ENCODE data around the gene AOX1.

Gene AOX1

DNA sequence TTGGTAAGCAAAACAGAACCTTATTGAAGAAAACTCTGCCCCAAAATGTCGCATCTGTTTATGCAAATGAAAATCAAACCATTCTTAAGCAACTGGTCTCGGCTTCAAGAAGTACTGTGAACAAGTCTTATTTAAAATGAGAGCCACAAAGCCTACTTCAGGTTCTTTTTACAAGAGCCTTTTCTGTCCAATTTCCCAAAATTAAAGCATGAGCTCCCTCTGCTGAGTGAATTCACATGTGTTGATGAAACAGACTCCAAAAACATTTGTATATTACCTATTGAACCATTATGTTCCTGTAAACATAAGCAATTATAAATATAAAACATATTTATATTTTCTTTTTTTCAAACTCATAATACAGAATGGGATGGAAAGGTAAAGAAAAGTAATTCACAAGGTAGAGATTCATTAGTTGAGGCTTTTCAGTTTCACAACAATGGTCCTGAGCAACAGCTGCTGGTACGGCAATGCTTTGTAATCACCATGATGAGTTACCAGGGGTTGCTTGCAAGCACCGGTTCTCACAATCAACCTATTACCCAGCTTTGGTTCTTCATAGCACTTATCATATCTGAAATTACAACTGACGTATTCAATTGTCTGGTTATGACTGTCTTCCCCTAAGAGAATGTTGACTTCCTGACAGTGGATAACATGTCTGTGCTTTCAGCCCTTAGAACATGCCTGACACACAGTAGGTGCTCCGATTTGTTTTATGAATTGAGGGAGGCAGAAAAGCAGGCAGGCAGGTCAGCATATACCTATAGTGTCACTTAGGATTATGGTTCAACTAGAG lies 117.5 kb downstream of the AOX1 start:
- no peak overlapping the region for H3K27ac ChIP-seq
- TF ChIP-seq, protein P1, sequence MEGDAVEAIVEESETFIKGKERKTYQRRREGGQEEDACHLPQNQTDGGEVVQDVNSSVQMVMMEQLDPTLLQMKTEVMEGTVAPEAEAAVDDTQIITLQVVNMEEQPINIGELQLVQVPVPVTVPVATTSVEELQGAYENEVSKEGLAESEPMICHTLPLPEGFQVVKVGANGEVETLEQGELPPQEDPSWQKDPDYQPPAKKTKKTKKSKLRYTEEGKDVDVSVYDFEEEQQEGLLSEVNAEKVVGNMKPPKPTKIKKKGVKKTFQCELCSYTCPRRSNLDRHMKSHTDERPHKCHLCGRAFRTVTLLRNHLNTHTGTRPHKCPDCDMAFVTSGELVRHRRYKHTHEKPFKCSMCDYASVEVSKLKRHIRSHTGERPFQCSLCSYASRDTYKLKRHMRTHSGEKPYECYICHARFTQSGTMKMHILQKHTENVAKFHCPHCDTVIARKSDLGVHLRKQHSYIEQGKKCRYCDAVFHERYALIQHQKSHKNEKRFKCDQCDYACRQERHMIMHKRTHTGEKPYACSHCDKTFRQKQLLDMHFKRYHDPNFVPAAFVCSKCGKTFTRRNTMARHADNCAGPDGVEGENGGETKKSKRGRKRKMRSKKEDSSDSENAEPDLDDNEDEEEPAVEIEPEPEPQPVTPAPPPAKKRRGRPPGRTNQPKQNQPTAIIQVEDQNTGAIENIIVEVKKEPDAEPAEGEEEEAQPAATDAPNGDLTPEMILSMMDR (IDR thresholded peaks at IDR 0.05), result peak; percentile 42 to 45
- no peaks in the 10 kb centered on the region for H3K36me3 ChIP-seq
- H3K4me3 ChIP-seq, result no peak overlapping the region
- intact Hi-C loops (cut with DNase I; ENCODE audit: low total_unique reads), result no loop called here
- DNase-seq, result no peak
- H3K27me3 ChIP-seq, result peaks cover 0 to 9% of the 10 kb centered on the region in 2 donors
- H3K9me3 ChIP-seq, result no peaks in the 10 kb centered on the region
- no peaks in the 10 kb centered on the region for H3K4me1 ChIP-seq

DNA sequence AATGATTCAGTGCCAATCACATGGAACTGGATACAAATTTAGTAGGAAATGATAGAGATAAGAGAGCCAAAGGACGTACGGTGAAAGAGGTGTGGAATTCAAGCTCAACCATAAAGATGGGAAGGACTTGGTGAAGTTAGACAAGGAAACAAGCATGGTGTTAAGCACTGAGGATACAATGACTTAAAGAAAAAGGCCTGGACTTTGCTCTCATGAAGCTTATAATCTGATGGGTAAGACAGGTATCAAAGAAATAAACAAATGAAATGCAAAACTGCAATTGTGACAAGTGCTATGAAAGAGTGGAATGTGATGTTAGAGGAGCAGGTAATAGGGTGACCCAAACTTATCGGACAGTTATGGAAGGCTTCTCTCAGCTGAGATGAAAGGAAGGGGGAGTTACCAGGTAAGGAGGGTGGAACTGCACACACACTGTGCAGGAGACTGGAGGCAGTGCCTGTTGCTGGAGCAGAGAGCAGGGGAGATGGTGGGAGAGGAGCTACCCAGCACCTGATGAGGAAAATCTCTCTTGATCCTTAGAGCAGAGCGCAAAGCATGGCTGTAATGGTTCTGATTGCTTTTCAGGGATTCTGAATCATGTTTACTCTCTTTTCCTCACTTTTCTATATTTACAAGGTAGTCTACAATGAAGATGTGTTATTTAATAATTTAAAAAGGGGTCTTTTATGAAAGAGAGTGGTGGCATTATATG lies 118.3 kb downstream of the AOX1 start:
- TF ChIP-seq, protein P1 (IDR thresholded peaks at IDR 0.05), result no peak
- DNase-seq, result no peak
- Histone ChIP-seq H3K27me3 (peaks cover 0 to 9% of the 10 kb centered on the region in 2 donors), H3K4me3 (no peak overlapping the region), H3K27ac (no peak overlapping the region), H3K9me3 (no peaks in the 10 kb centered on the region), H3K4me1 (no peaks in the 10 kb centered on the region), H3K36me3 (no peaks in the 10 kb centered on the region)
- intact Hi-C loops (cut with DNase I; ENCODE audit: low total_unique reads), result no loop called here

DNA sequence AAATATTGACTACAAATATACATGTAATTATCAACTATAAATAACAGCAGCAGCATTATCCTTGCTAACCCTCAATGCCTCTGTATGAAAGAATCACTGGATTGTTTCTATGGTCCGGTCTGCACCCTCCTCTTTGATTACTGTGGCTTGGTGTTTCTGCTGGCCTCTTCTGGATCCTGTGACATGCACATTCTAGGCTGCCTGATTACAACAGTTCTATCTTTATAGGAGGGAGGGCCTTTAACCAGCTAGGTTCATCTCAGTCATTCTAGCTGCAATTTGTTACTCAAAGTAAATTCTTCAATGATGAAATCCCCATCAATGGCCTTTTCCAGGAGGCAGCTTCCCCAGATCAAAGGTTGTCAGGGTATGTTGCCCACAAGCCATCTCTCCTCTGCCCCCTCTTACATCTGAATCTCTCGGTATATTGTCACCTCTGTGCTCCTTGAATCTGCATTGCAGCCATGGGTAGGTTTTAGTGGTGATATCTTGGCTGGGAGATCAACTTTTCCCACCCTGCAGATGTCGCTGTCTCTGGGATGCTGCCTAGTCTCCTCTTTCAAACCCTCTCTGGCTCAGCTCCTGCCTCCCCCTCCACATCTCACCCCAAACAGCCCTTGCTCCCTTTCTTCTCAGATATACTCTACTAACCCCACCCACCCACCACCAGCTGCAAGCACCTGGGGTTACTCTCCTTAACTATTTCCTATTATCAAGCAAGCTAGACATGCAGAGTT lies 119.7 kb downstream of the AOX1 start:
- intact Hi-C loops (cut with DNase I; ENCODE audit: low total_unique reads), result no loop called here
- DNase-seq, result no peak
- Histone ChIP-seq H3K27ac (no peak overlapping the region), H3K9me3 (no peaks in the 10 kb centered on the region), H3K4me3 (no peak overlapping the region), H3K27me3 (peaks cover 0 to 9% of the 10 kb centered on the region in 2 donors), H3K4me1 (no peaks in the 10 kb centered on the region), H3K36me3 (no peaks in the 10 kb centered on the region)
- TF ChIP-seq, protein P1 (IDR thresholded peaks at IDR 0.05), result no peak

DNA sequence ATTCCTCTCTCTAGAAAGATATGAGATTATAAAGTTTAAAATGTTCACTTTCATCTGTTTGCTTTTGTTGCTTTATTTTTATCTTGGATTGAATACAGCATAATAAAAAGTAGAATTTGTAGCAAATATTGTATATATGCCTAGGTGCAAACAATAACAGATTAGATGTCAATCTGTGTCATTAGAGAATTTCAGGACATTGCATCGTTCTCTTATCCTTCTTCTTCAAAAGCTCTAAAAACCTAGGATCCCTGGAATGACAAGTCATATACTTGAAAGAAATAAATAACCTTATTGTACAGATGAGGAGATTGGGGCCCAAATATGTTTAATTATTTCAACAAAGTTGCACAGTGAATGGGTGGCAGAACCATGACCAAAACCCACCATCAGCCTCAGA lies 123.1 kb downstream of the AOX1 start:
- peaks cover 0 to 6% (median 0%) of the 10 kb centered on the region in 4 donors for H3K4me1 ChIP-seq
- intact Hi-C loops (cut with DNase I; ENCODE audit: low total_unique reads), result no loop called here
- H3K4me3 ChIP-seq, result no peak overlapping the region
- H3K9me3 ChIP-seq, result no peaks in the 10 kb centered on the region
- peaks cover 0 to 3% of the 10 kb centered on the region in 2 donors for H3K27me3 ChIP-seq
- TF ChIP-seq, protein P1 (IDR thresholded peaks at IDR 0.05), result no peak
- H3K27ac ChIP-seq, result no peak overlapping the region
- no peak for DNase-seq
- H3K36me3 ChIP-seq, result no peaks in the 10 kb centered on the region

DNA sequence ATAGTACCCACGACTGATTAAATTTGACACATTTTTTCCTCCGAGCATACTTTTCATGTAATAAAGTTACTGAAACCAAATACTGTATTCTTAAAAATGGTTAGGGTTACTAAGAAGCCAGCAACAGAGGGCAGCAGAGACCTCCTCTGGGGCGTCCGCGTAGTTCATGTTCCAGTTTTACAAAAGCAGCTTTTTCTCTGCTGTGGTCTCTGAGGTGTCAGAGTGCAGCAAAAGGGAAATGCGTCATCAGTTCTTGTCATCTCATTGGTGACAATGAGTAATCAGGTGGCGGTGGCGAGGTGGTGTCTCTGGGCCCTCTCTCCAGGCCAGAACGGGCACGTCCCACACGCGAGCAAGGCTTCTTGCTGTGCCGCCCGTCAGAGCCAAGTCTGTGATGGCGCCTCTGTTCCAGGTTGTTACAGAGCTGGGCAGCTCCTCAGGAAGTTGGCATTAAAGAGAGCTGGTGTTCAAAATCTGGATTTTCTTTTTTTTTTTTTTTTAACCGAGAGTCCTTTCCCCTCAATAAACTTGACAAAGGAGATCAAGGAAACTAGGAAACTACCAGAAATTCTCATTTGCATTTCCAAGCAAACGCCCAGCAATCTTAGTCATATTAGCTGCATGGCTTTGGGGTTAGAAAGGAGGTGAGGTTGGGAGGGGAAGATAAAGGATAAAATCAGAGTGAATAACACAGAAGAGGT lies 127.3 kb downstream of the AOX1 start:
- TF ChIP-seq, protein P1 (IDR thresholded peaks at IDR 0.05), result peak; percentile 85 to 89
- Histone ChIP-seq H3K27ac (peak overlapping the region; percentile 57 to 75), H3K4me1 (peaks cover 0 to 6% (median 0%) of the 10 kb centered on the region in 4 donors), H3K36me3 (no peaks in the 10 kb centered on the region), H3K9me3 (no peaks in the 10 kb centered on the region), H3K4me3 (peak overlapping the region; percentile 44 to 50), H3K27me3 (no peaks in the 10 kb centered on the region)
- intact Hi-C loops (cut with DNase I; ENCODE audit: low total_unique reads), result loop anchor here (1.0 kb wide), 1 partner anchor 99 kb away; no protein-coding TSS in a partner anchor
- DNase-seq, result peak; percentile 81 to 94
